Astrocyte (in vitro differentiated cells and primary cell): ENCODE results near the gene F11. TPM values are rescaled to one million over a fixed set of nuclear protein-coding genes. Genes with fewer than 3 reads are reported as not detected.
A peak's percentile ranks its signal among the peaks of the same experiment; 100 is the strongest.

Experiments used
- DNase-seq: peaks from one replicate; pipeline ENCODE4 v3.0.0-alpha.2; 2010; ENCODE audit warnings: low read depth
- FAIRE-seq: peaks from 2 replicates; lab custom pipeline; 2011; peaks lifted over from hg19 to GRCh38; lab: Jason Lieb, UNC
- H2AFZ ChIP-seq: 2 replicates; pipeline ENCODE4 v1.6.0; 2012; ENCODE audit warnings: low read depth, low read length, inconsistent platforms
- H3K27ac ChIP-seq: 2 replicates; pipeline ENCODE4 v1.5.1; 2011; ENCODE audit warnings: low read depth, low read length, inconsistent platforms
- H3K27me3 ChIP-seq: 2 replicates; pipeline ENCODE4 v1.6.0; 2011; ENCODE audit warnings: low read length, inconsistent platforms; ENCODE audit not compliant: insufficient read depth
- H3K36me3 ChIP-seq: 2 replicates; pipeline ENCODE4 v1.5.1; 2011; ENCODE audit warnings: low read length, inconsistent platforms; ENCODE audit not compliant: insufficient read depth
- H3K4me1 ChIP-seq: 2 replicates; pipeline ENCODE4 v1.5.1; 2011; ENCODE audit warnings: low read length, inconsistent platforms; ENCODE audit not compliant: insufficient read depth
- H3K4me2 ChIP-seq: 2 replicates; pipeline ENCODE4 v1.6.0; 2012; ENCODE audit warnings: low read length, inconsistent platforms
- H3K4me3 ChIP-seq: 2 replicates; pipeline ENCODE4 v1.5.1; 2011; ENCODE audit warnings: low read depth, mild to moderate bottlenecking, low read length, inconsistent platforms; ENCODE audit not compliant: insufficient read depth
- H3K79me2 ChIP-seq: 2 replicates; pipeline ENCODE4 v1.6.0; 2012; ENCODE audit warnings: mild to moderate bottlenecking, low read length, inconsistent platforms; ENCODE audit not compliant: insufficient read depth
- H3K9ac ChIP-seq: 2 replicates; pipeline ENCODE4 v1.6.0; 2012; ENCODE audit warnings: mild to moderate bottlenecking, low read length, inconsistent platforms
- H3K9me3 ChIP-seq: 2 replicates; pipeline ENCODE4 v1.5.1; 2012; ENCODE audit warnings: low read depth, mild to moderate bottlenecking, low read length, inconsistent platforms; ENCODE audit not compliant: insufficient read depth
- H4K20me1 ChIP-seq: 2 replicates; pipeline ENCODE4 v1.6.0; 2012; ENCODE audit warnings: low read length, inconsistent platforms; ENCODE audit not compliant: insufficient read depth
- H3K27ac Mint-ChIP-seq: one replicate; pipeline ENCODE4 v1.8.0; 2021; ENCODE audit warnings: mild to moderate bottlenecking, mixed read lengths; ENCODE audit not compliant: unreplicated experiment
- H3K27me3 Mint-ChIP-seq: one replicate; pipeline ENCODE4 v1.8.0; 2021; ENCODE audit warnings: low read depth, mixed read lengths; ENCODE audit not compliant: unreplicated experiment
- H3K36me3 Mint-ChIP-seq: one replicate; pipeline ENCODE4 v1.8.0; 2021; ENCODE audit warnings: low read depth, mixed read lengths; ENCODE audit not compliant: unreplicated experiment
- H3K4me1 Mint-ChIP-seq: one replicate; pipeline ENCODE4 v1.8.0; 2021; ENCODE audit warnings: low read depth, mixed read lengths; ENCODE audit not compliant: unreplicated experiment
- H3K4me3 Mint-ChIP-seq: one replicate; pipeline ENCODE4 v1.8.0; 2021; ENCODE audit warnings: mild to moderate bottlenecking, moderate library complexity, mixed read lengths; ENCODE audit not compliant: unreplicated experiment
- H3K9me3 Mint-ChIP-seq: one replicate; pipeline ENCODE4 v1.8.0; 2021; ENCODE audit warnings: mild to moderate bottlenecking, mixed read lengths; ENCODE audit not compliant: unreplicated experiment
- EZH2 ChIP-seq: IDR thresholded peaks from 2 replicates; pipeline ENCODE4 v1.6.1; 2012; ENCODE audit warnings: mild to moderate bottlenecking, low read length, inconsistent platforms; ENCODE audit not compliant: insufficient read depth
- total RNA-seq: library from RNA; stranded (reverse); gene quantifications from 2 replicates; pipeline ENCODE4 v1.2.1, GENCODE V29; 2021
- TF ChIP-seq, protein P1 (sequence below): IDR thresholded peaks from 2 replicates; pipeline ENCODE4 v1.5.1; 2011; ENCODE audit warnings: low read depth, mild to moderate bottlenecking, inconsistent platforms, low read length, moderate library complexity; ENCODE audit not compliant: insufficient read depth

F11 gene
- total RNA-seq, 1 donor from 2014 or later, result not detected

- no peak overlapping the region for H3K4me2 ChIP-seq
- FAIRE-seq (no peak), DNase-seq (no peak)
- H3K36me3 ChIP-seq, result no peaks in the 10 kb centered on the region
- H3K27me3 ChIP-seq, result peaks cover 6% of the 10 kb centered on the region
- no peaks in the 10 kb centered on the region for H3K4me1 Mint-ChIP-seq
- H3K4me3 Mint-ChIP-seq, result no peak overlapping the region
- H4K20me1 ChIP-seq, result no peaks in the 10 kb centered on the region
- no peaks in the 10 kb centered on the region for H3K27me3 Mint-ChIP-seq
- H3K9ac ChIP-seq, result no peak overlapping the region
- no peaks in the 10 kb centered on the region for H3K9me3 ChIP-seq
- H3K36me3 Mint-ChIP-seq, result no peaks in the 10 kb centered on the region
- H3K27ac Mint-ChIP-seq, result no peak overlapping the region
- H3K27ac ChIP-seq, result no peak overlapping the region
- H3K79me2 ChIP-seq, result no peaks in the 10 kb centered on the region
- peaks cover 2% of the 10 kb centered on the region for H3K9me3 Mint-ChIP-seq
- no peaks in the 10 kb centered on the region for H3K4me1 ChIP-seq
- H3K4me3 ChIP-seq, result no peak overlapping the region
- H2AFZ ChIP-seq, result no peak overlapping the region
- TF ChIP-seq, protein P1, sequence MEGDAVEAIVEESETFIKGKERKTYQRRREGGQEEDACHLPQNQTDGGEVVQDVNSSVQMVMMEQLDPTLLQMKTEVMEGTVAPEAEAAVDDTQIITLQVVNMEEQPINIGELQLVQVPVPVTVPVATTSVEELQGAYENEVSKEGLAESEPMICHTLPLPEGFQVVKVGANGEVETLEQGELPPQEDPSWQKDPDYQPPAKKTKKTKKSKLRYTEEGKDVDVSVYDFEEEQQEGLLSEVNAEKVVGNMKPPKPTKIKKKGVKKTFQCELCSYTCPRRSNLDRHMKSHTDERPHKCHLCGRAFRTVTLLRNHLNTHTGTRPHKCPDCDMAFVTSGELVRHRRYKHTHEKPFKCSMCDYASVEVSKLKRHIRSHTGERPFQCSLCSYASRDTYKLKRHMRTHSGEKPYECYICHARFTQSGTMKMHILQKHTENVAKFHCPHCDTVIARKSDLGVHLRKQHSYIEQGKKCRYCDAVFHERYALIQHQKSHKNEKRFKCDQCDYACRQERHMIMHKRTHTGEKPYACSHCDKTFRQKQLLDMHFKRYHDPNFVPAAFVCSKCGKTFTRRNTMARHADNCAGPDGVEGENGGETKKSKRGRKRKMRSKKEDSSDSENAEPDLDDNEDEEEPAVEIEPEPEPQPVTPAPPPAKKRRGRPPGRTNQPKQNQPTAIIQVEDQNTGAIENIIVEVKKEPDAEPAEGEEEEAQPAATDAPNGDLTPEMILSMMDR, result no peak
- TF ChIP-seq EZH2, result no peak
These were observed 28.2 kb downstream of the F11 start for GRCh38 chr4:186294160-186294559.

GRCh38 chr4:186296481-186296880, 30.5 kb downstream of the F11 start:
- peak overlapping the region; percentile 13 for H2AFZ ChIP-seq
- H3K27me3 ChIP-seq, result peaks cover 6% of the 10 kb centered on the region
- Mint-ChIP-seq H3K27me3 (peaks cover 7% of the 10 kb centered on the region), H3K4me3 (no peak overlapping the region), H3K9me3 (peaks cover 2% of the 10 kb centered on the region), H3K36me3 (no peaks in the 10 kb centered on the region), H3K27ac (no peak overlapping the region), H3K4me1 (no peaks in the 10 kb centered on the region)
- H4K20me1 ChIP-seq, result no peaks in the 10 kb centered on the region
- H3K9ac ChIP-seq, result no peak overlapping the region
- H3K4me1 ChIP-seq, result no peaks in the 10 kb centered on the region
- H3K9me3 ChIP-seq, result no peaks in the 10 kb centered on the region
- H3K79me2 ChIP-seq, result no peaks in the 10 kb centered on the region
- H3K4me3 ChIP-seq, result no peak overlapping the region
- no peak for FAIRE-seq
- DNase-seq, result no peak
- no peak overlapping the region for H3K27ac ChIP-seq
- H3K36me3 ChIP-seq, result no peaks in the 10 kb centered on the region
- TF ChIP-seq EZH2, result no peak
- TF ChIP-seq, protein P1, result no peak
- H3K4me2 ChIP-seq, result no peak overlapping the region

GRCh38 chr4:186297013-186297645, 31.1 kb downstream of the F11 start:
- H3K4me3 ChIP-seq, result no peak overlapping the region
- no peak overlapping the region for H2AFZ ChIP-seq
- no peaks in the 10 kb centered on the region for H3K4me1 ChIP-seq
- no peaks in the 10 kb centered on the region for H3K9me3 ChIP-seq
- TF ChIP-seq, protein P1, result peak; percentile 73
- no peak for TF ChIP-seq EZH2
- no peak overlapping the region for H3K4me2 ChIP-seq
- peaks cover 2% of the 10 kb centered on the region for H3K9me3 Mint-ChIP-seq
- no peaks in the 10 kb centered on the region for H3K79me2 ChIP-seq
- no peak overlapping the region for H3K27ac ChIP-seq
- no peak overlapping the region for H3K9ac ChIP-seq
- FAIRE-seq (no peak), DNase-seq (peak; percentile 24)
- H4K20me1 ChIP-seq, result no peaks in the 10 kb centered on the region
- H3K27me3 ChIP-seq, result peaks cover 6% of the 10 kb centered on the region
- H3K27ac Mint-ChIP-seq, result no peak overlapping the region
- no peaks in the 10 kb centered on the region for H3K36me3 ChIP-seq
- no peak overlapping the region for H3K4me3 Mint-ChIP-seq
- H3K27me3 Mint-ChIP-seq, result peaks cover 7% of the 10 kb centered on the region
- H3K36me3 Mint-ChIP-seq, result no peaks in the 10 kb centered on the region
- no peaks in the 10 kb centered on the region for H3K4me1 Mint-ChIP-seq
